Activated CD8-positive, alpha-beta memory T cell treated with anti-CD3 and anti-CD28 coated beads, Interleukin-2, amount 50 U/mL, for 48 hours (primary cell): ENCODE data around the gene CYS1.
"Not testable (repeated sequence)": the region's sequence is repeated elsewhere in the genome, so short reads cannot be mapped to it uniquely, and the experiment has no call there.

Experiments
- DNase-seq: peaks from one replicate; pipeline ENCODE4 v3.0.0-alpha.2; 2020

Gene CYS1

GRCh38 chr2:10079870-10080535 is at the start of gene CYS1:
Gene CYS1, minus strand, starts transcription at chr2:10080411. Its CDS starts 188 bp downstream, at chr2:10080223.
- peak; percentile 59 for DNase-seq

GRCh38 chr2:10129490-10129889 is 49.3 kb upstream of the CYS1 start:
- DNase-seq: no peak

- no peak for DNase-seq
Observed at GRCh38 chr2:10128420-10128819, 48.2 kb upstream of the CYS1 start.

GRCh38 chr2:10126632-10127026 is 46.4 kb upstream of the CYS1 start:
- no peak for DNase-seq

GRCh38 chr2:10125842-10126631 is 45.8 kb upstream of the CYS1 start:
- DNase-seq: no peak

GRCh38 chr2:10124538-10125045 is 44.4 kb upstream of the CYS1 start:
- DNase-seq: no peak

GRCh38 chr2:10123281-10123680 is 43.1 kb upstream of the CYS1 start:
- no peak for DNase-seq

GRCh38 chr2:10122500-10123280 is 42.5 kb upstream of the CYS1 start, which contains the start of gene RRM2:
Gene RRM2, plus strand, starts transcription at chr2:10122739. Its CDS starts 60 bp downstream, at chr2:10122799.
- peak; percentile 98 for DNase-seq

- no peak for DNase-seq
Observed at GRCh38 chr2:10120877-10121574, 40.8 kb upstream of the CYS1 start.

GRCh38 chr2:10120158-10120876 is 40.1 kb upstream of the CYS1 start:
- DNase-seq: peak; percentile 97

GRCh38 chr2:10119601-10120157 is 39.5 kb upstream of the CYS1 start:
- no peak for DNase-seq

- no peak for DNase-seq
Observed at GRCh38 chr2:10119027-10119325, 38.8 kb upstream of the CYS1 start.

GRCh38 chr2:10109311-10109710 is 29.1 kb upstream of the CYS1 start:
- no peak for DNase-seq

- DNase-seq: not testable (repeated sequence)
Observed at GRCh38 chr2:10104906-10105305, 24.7 kb upstream of the CYS1 start.

GRCh38 chr2:10103179-10103578 is 23.0 kb upstream of the CYS1 start:
- DNase-seq: no peak

- DNase-seq: no peak
Observed at GRCh38 chr2:10101491-10101890, 21.3 kb upstream of the CYS1 start.

GRCh38 chr2:10097352-10098148 is 17.3 kb upstream of the CYS1 start:
- peak; percentile 71 for DNase-seq

GRCh38 chr2:10096641-10097040 is 16.4 kb upstream of the CYS1 start:
- no peak for DNase-seq

GRCh38 chr2:10095175-10095574 is 15.0 kb upstream of the CYS1 start:
- DNase-seq: no peak

GRCh38 chr2:10094271-10094814 is 14.1 kb upstream of the CYS1 start:
- DNase-seq: no peak

- not testable (repeated sequence) for DNase-seq
Observed at GRCh38 chr2:10091889-10092244, 11.7 kb upstream of the CYS1 start.
